T-cell (primary cell): ENCODE results near the gene PRR11. TPM values are rescaled to one million over a fixed set of nuclear protein-coding genes. Genes with fewer than 3 reads are reported as not detected.

Experiments
- ATAC-seq, 4 experiments: fragments of 200-7000 bp in 3 of 4; fragments of 150-1000 bp in 1 of 4; cut with Tn5 transposase; replicated peaks in 1 of 4; 1 replicate in 3 of 4; 2 replicates in 1 of 4; pipeline ENCODE4 v1.10.0; 2021; ENCODE audit warnings: moderate library complexity in 3 of 4, mild to moderate bottlenecking in 2 of 4, moderate number of reproducible peaks in 1 of 4
- CTCF ChIA-PET, 2 donors: fragments of 300-600 bp; sonication (Branson Sonifier 250); formaldehyde crosslinking; loops; one replicate each; lab custom pipeline; 2022; ENCODE audit warnings: antibody characterized with exemption in 2 of 2; lab: Charles Lee
- POLR2A ChIA-PET, 2 donors: fragments of 300-600 bp; sonication (Branson Sonifier 250); formaldehyde crosslinking; loops; one replicate each; lab custom pipeline; 2022; ENCODE audit warnings: antibody characterized with exemption in 2 of 2; lab: Charles Lee
- DNase-seq, 35 experiments: peaks; one replicate each; pipeline versions ENCODE4 v3.0.0 to v3.0.0-alpha.2; 2013 to 2023
- H3K27ac ChIP-seq: one replicate; pipeline ENCODE4 v1.5.1; 2013; ENCODE audit warnings: low read length
- H3K27me3 ChIP-seq, 2 experiments: replicated peaks in 1 of 2; 1 replicate in 1 of 2; 2 replicates in 1 of 2; pipeline versions ENCODE4 v1.6.1 to v1.7.0; 2013; ENCODE audit warnings: low read length in 1 of 2, mixed read lengths in 1 of 2; ENCODE audit not compliant: control insufficient read depth in 2 of 2, insufficient read depth in 2 of 2; ENCODE audit errors: extremely low read depth in 1 of 2
- H3K36me3 ChIP-seq, 2 donors: 1 replicate in 1 of 2; 2 replicates in 1 of 2; pipeline versions ENCODE4 v1.6.1 to v1.7.0; 2013; ENCODE audit warnings: low read length in 1 of 2; ENCODE audit not compliant: control insufficient read depth in 2 of 2, insufficient read depth in 1 of 2; ENCODE audit errors: extremely low read depth in 1 of 2
- H3K4me1 ChIP-seq, 2 experiments: 1 replicate in 1 of 2; 2 replicates in 1 of 2; pipeline versions ENCODE4 v1.6.1 to v1.7.0; 2013; ENCODE audit warnings: low read length in 2 of 2, mixed read lengths in 1 of 2; ENCODE audit not compliant: insufficient read depth in 2 of 2, control insufficient read depth in 1 of 2; ENCODE audit errors: extremely low read depth in 1 of 2
- H3K4me3 ChIP-seq, 2 donors: 1 replicate in 1 of 2; 2 replicates in 1 of 2; pipeline versions ENCODE4 v1.5.1 to v1.7.0; 2013; ENCODE audit warnings: mild to moderate bottlenecking in 2 of 2, low read length in 1 of 2, moderate library complexity in 1 of 2; ENCODE audit not compliant: control insufficient read depth in 1 of 2; ENCODE audit errors: extremely low read depth in 1 of 2
- H3K9me3 ChIP-seq: 2 replicates; pipeline ENCODE4 v1.7.0; 2013
- H3K27ac Mint-ChIP-seq, 2 donors: one replicate each; pipeline ENCODE4 v1.8.0; 2020 to 2021; ENCODE audit warnings: mild to moderate bottlenecking in 2 of 2, mixed read lengths in 2 of 2
- H3K27me3 Mint-ChIP-seq, 2 donors: one replicate each; pipeline ENCODE4 v1.8.0; 2021 to 2022; ENCODE audit warnings: mixed read lengths in 2 of 2
- H3K36me3 Mint-ChIP-seq: one replicate; pipeline ENCODE4 v1.8.0; 2021; ENCODE audit warnings: mixed read lengths
- H3K4me1 Mint-ChIP-seq, 3 donors: one replicate each; pipeline ENCODE4 v1.8.0; 2020 to 2022; ENCODE audit warnings: mixed read lengths in 3 of 3, mild to moderate bottlenecking in 1 of 3
- H3K4me3 Mint-ChIP-seq, 3 donors: one replicate each; pipeline ENCODE4 v1.8.0; 2020 to 2022; ENCODE audit warnings: mild to moderate bottlenecking in 3 of 3, mixed read lengths in 3 of 3, moderate library complexity in 3 of 3
- H3K9me3 Mint-ChIP-seq, 3 donors: one replicate each; pipeline ENCODE4 v1.8.0; 2020 to 2022; ENCODE audit warnings: mixed read lengths in 3 of 3
- WGBS: methylation state at CpG from one replicate; pipeline ENCODE4 v1.1.5; 2013; ENCODE audit warnings: missing lambda C conversion rate; ENCODE audit not compliant: insufficient coverage; 5-methylcytosine and 5-hydroxymethylcytosine counted together
- total RNA-seq, 35 experiments: library from RNA in 6 of 35; stranded (reverse) in 6 of 35; fragments of 120-200 nt in 1 of 35; gene quantifications; one replicate each; pipeline versions ENCODE4 v1.2.1 to v1.2.4 and lab custom pipeline; 2013 to 2026

PRR11 gene
- total RNA-seq, 5 donors from 2014 or later (not counting 1 experiment from before 2014, with no cell fraction given) = 1.1 to 3.3 (median 1.8) TPM

- Mint-ChIP-seq H3K27me3 (no peaks in the 10 kb centered on the region), H3K36me3 (no peaks in the 10 kb centered on the region), H3K27ac (peak within 1 kb of the TSS in 1 of 2 donors; percentile 23), H3K4me3 (no peak within 1 kb of the TSS), H3K4me1 (peaks cover 13 to 49% (median 41%) of the 10 kb centered on the region in 3 donors), H3K9me3 (no peaks in the 10 kb centered on the region)
- peak within 1 kb of the TSS; percentile 62 for H3K27ac ChIP-seq
- CTCF ChIA-PET = interaction anchor here (0.5 to 1.4 kb wide), 11 partner anchors 8 to 1483 kb away, joined by 3 to 18 read pairs (median 3); partner anchors contain the start of genes SMG8 (in 1 of the 2) and TRIM37 (in 1 of the 2)
- H3K4me3 ChIP-seq = peak within 1 kb of the TSS; percentile 92 to 99
- 0% methylated on average over 26 of the region's 39 CpGs for WGBS
- H3K27me3 ChIP-seq = no peaks in the 10 kb centered on the region
- peaks cover 22 to 24% of the 10 kb centered on the region in 2 experiments for H3K4me1 ChIP-seq
- DNase-seq (peak in 33 of 35 experiments; percentile 90 to 99 (median 96)), ATAC-seq (peak; percentile 84 to 85 (median 84))
- H3K9me3 ChIP-seq = no peaks in the 10 kb centered on the region
- POLR2A ChIA-PET = interaction anchor here (0.5 to 0.8 kb wide), 12 partner anchors 48 to 1298 kb away, joined by 3 to 14 read pairs (median 4); partner anchors contain the start of gene USP32 (in 1 of the 2)
- H3K36me3 ChIP-seq = no peaks in the 10 kb centered on the region
Observed at GRCh38 chr17:59154721-59155438, 666 bp upstream of the PRR11 start, which contains the start of gene SKA2. SKA2 (minus strand) TSS chr17:59155186; CDS start chr17:59155163, 23 bp downstream.

DNA sequence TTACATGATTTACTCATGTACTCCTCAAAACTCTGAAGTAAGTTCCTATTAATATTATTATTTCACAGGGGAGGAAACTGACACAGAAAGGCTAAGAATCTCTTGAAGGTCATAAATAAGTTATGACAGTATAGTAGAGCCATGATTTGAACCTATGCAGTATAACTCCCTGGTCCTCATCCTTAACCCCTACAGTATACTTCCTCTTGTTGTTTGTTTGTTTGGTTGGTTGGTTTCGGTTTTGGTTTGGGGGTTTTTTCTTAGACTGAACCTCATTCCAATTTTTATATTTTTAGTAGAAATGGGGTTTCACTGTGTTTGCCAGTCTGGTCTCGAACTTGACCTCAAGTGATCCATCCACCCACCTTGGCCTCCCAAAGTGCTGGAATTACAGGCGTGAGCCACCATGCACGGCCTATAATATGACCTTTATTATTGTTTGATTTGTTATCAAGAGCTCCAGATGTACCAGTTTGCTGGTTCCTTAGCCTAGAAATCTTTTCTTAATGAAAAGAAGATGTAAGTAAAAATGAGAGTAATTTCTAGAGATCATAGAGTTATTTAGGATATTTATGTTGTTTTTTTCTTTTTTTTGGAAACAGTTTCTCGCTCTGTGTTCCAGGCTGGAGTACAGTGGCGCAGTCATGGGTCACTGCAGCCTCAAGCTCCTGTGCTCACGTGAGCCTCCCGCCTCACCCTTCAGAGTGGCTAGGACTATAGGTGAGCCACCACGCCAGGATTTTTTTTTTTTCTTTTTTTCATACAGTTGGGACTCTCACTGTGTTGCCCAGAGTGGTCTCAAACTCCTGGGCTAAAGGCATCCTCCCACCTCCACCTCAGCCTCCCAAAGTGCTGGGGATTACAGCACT lies 4.8 kb downstream of the PRR11 start:
- no peaks in the 10 kb centered on the region for H3K27me3 ChIP-seq
- peak in 1 of 35 experiments; percentile 44 for DNase-seq
- peak overlapping the region in 1 of 2 donors; percentile 18 for H3K4me3 ChIP-seq
- Mint-ChIP-seq H3K36me3 (no peaks in the 10 kb centered on the region), H3K4me3 (peak overlapping the region in 2 of 3 donors; percentile 44 to 65), H3K27me3 (no peaks in the 10 kb centered on the region), H3K9me3 (no peaks in the 10 kb centered on the region), H3K27ac (peak overlapping the region; percentile 48 to 72), H3K4me1 (peaks cover 0 to 18% (median 4%) of the 10 kb centered on the region in 3 donors)
- H3K36me3 ChIP-seq = no peaks in the 10 kb centered on the region
- ATAC-seq = no peak
- peaks cover 7 to 20% of the 10 kb centered on the region in 2 experiments for H3K4me1 ChIP-seq
- 80% methylated on average over 1 of the region's 9 CpGs for WGBS
- ChIA-PET POLR2A (no interaction called here), CTCF (no interaction called here)
- H3K9me3 ChIP-seq = no peaks in the 10 kb centered on the region
- peak overlapping the region; percentile 61 for H3K27ac ChIP-seq

DNA sequence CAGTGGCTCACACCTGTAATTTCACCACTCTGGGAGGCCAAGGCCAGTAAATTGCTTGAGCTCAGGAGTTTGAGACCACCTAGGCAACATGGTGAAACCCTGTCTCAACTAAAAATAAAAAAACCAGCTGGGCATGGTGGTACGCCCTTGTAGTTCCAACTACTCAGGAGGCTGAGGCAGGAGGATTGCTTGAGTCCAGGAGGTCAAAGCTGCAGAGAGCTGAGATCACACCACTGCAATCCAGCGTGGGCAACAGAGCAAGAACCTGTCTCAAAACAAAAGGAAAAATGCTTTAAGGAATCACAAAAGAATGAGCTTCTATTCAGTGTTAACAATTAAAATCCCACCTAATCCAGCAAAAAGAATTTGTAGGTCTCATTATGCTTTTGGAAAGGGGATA lies 5.9 kb downstream of the PRR11 start:
- no peaks in the 10 kb centered on the region for H3K9me3 Mint-ChIP-seq
- no peaks in the 10 kb centered on the region for H3K27me3 Mint-ChIP-seq
- ATAC-seq = no peak
- H3K27ac ChIP-seq = no peak overlapping the region
- peaks cover under 1 to 12% of the 10 kb centered on the region in 2 experiments for H3K4me1 ChIP-seq
- ChIA-PET POLR2A (no interaction called here), CTCF (no interaction called here)
- no CpG with 5 or more reads among the region's 2 CpGs for WGBS
- no peaks in the 10 kb centered on the region for H3K36me3 ChIP-seq
- DNase-seq = no peak
- no peaks in the 10 kb centered on the region for H3K27me3 ChIP-seq
- H3K4me3 ChIP-seq = no peak overlapping the region
- peaks cover 0 to 22% (median 7%) of the 10 kb centered on the region in 3 donors for H3K4me1 Mint-ChIP-seq
- no peaks in the 10 kb centered on the region for H3K9me3 ChIP-seq
- H3K36me3 Mint-ChIP-seq = no peaks in the 10 kb centered on the region
- H3K27ac Mint-ChIP-seq = peak overlapping the region in 1 of 2 donors; percentile 31
- no peak overlapping the region for H3K4me3 Mint-ChIP-seq

DNA sequence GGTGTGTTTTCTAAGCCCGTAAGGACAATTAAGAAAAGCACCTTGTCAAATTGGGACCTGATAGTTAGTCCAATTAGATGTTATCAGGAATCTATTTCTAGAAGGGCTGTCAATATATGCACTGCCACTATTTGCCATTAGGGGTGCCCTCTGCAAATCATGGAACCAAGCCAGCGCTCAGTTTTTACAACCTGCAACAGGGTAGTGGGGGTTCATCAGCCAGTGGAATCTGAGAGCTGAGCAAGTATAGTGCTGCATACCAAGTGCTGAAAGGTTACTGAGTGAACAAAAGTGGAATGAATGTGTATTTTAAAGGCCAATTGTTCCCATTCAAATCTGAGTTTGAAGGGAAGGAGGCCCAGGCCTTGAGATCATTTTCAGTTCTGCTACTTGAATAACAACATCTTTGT lies 10.4 kb downstream of the PRR11 start:
- Histone ChIP-seq H3K4me1 (peaks cover 0 to 4% of the 10 kb centered on the region in 2 experiments), H3K27me3 (no peaks in the 10 kb centered on the region), H3K9me3 (no peaks in the 10 kb centered on the region), H3K36me3 (no peaks in the 10 kb centered on the region), H3K27ac (no peak overlapping the region), H3K4me3 (no peak overlapping the region)
- ChIA-PET CTCF (interaction anchor here (0.6 to 1.2 kb wide), 2 partner anchors 11 to 13 kb away, joined by 3 to 5 read pairs; partner anchors contain the start of genes PRR11 (in 1 of the 2) and SKA2 (in 1 of the 2)), POLR2A (no interaction called here)
- Mint-ChIP-seq H3K36me3 (no peaks in the 10 kb centered on the region), H3K27me3 (no peaks in the 10 kb centered on the region), H3K4me1 (peaks cover 0 to 4% (median 2%) of the 10 kb centered on the region in 3 donors), H3K4me3 (no peak overlapping the region), H3K27ac (peak overlapping the region in 1 of 2 donors; percentile 63), H3K9me3 (no peaks in the 10 kb centered on the region)
- WGBS = 43% methylated on average over 1 of the region's 2 CpGs
- ATAC-seq = peak; percentile 71 to 81 (median 80)
- DNase-seq = peak in 26 of 35 experiments; percentile 3 to 66 (median 25)

- no peak for ATAC-seq
- Histone ChIP-seq H3K4me3 (no peak overlapping the region), H3K9me3 (no peaks in the 10 kb centered on the region), H3K27me3 (no peaks in the 10 kb centered on the region), H3K27ac (no peak overlapping the region), H3K36me3 (no peaks in the 10 kb centered on the region), H3K4me1 (peaks cover 0 to 3% of the 10 kb centered on the region in 2 experiments)
- ChIA-PET CTCF (no interaction called here), POLR2A (no interaction called here)
- no peaks in the 10 kb centered on the region for H3K9me3 Mint-ChIP-seq
- H3K4me3 Mint-ChIP-seq = no peak overlapping the region
- peaks cover 0 to 4% (median 2%) of the 10 kb centered on the region in 3 donors for H3K4me1 Mint-ChIP-seq
- WGBS = no CpG with 5 or more reads among the region's 2 CpGs
- no peak overlapping the region for H3K27ac Mint-ChIP-seq
- DNase-seq = no peak
- H3K36me3 Mint-ChIP-seq = no peaks in the 10 kb centered on the region
- H3K27me3 Mint-ChIP-seq = no peaks in the 10 kb centered on the region
Observed at GRCh38 chr17:59167571-59168001, 12.0 kb downstream of the PRR11 start.
